GM15510 (cell line): ENCODE measurements around the gene TMEM170B.

Source experiments
- POLR2A ChIP-seq: IDR thresholded peaks from 3 replicates; pipeline ENCODE4 v1.6.1; 2011; ENCODE audit warnings: borderline replicate concordance; ENCODE audit not compliant: insufficient read length; ENCODE audit errors: extremely low read depth

The TMEM170B gene

GRCh38 chr6:11514672-11515071 is 22.9 kb upstream of the TMEM170B start:
- TF ChIP-seq POLR2A: no peak

- TF ChIP-seq POLR2A: no peak
These were observed 21.8 kb upstream of the TMEM170B start for GRCh38 chr6:11515763-11516162.

- no peak for TF ChIP-seq POLR2A
These were observed 14.5 kb upstream of the TMEM170B start for GRCh38 chr6:11522812-11523605.

DNA sequence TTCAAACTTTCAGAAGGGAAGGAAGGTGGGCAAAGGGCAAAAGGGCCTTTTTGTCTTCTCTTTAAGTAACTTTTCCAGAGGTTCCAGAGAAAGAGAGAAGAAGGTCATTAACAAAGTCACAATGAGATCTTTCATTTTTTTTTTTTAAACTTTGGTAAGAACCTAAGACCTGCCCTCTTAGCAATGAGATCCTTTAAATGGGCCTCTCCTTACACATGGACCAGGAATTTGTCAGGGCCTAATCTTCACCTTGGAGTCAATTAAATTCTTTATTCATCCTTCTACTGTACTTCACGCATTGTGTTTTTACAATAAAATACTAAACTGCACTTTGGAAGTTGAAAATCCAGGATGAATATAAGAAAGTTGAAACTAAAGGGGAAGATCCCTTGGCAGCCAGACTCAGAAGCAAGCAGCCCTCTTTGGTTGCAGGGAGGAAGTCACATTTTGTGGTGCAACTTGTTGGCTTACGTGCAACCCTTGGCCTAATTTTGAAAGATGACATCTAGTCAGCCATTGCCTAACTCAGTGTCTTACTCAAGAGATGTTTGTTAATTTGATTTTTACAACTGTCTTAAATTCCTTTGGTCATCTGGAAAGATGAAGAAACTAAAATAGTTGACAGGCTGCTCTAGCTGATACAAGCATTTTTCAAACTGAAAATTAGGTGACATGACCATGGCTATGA is 11.9 kb upstream of the TMEM170B start:
- TF ChIP-seq POLR2A: no peak

GRCh38 chr6:11526156-11526505 is 11.4 kb upstream of the TMEM170B start:
- TF ChIP-seq POLR2A: no peak

DNA sequence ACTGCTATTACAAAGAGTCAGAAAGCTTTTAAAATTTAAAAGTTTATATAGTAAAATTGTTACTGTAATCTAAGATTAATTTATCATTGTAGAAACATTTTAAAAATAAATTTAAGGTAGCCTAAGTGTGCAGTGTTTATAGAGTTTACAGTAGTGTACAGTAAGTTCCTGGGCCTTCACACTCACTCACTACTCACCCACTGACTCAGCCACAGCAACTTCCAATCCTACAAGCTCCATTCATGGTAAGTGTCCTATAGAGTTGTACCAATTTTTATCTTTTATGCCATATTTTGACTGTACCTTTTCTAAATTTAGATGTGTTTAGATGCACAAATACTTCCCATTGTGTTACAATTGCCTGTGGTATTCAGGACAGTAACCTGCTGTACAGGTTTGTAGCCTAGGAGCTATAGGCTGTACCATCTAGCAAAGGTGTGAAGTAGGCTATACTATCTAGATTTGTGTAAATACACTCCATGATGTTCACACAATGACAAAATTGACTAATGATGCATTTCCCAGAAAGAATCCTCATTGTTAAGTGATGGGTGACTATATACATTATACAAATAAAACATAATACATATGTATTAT is 10.2 kb upstream of the TMEM170B start:
- no peak for TF ChIP-seq POLR2A

- TF ChIP-seq POLR2A: no peak
These were observed 8.6 kb upstream of the TMEM170B start for GRCh38 chr6:11528996-11529395.

DNA sequence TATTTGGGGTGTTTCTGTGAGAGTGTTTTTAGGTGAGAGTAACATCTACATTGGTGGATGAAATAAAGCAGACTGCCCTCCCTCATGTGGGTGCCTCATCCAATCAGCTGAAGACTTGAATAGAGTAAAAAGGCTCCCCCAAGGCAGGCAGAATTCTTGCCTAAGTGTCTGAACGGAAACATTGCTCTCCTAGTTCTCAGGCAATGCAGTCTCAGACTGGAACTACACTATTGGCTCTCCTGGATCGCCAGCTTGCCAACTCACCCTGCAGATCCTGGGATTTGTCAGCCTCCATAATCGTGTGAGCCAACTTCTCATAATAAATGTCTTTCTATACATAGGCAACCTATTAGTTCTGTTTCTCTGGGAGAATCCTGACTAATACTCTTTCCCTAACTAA is 5.5 kb upstream of the TMEM170B start:
- no peak for TF ChIP-seq POLR2A

- no peak for TF ChIP-seq POLR2A
These were observed 3.0 kb upstream of the TMEM170B start for GRCh38 chr6:11534561-11534960.

DNA sequence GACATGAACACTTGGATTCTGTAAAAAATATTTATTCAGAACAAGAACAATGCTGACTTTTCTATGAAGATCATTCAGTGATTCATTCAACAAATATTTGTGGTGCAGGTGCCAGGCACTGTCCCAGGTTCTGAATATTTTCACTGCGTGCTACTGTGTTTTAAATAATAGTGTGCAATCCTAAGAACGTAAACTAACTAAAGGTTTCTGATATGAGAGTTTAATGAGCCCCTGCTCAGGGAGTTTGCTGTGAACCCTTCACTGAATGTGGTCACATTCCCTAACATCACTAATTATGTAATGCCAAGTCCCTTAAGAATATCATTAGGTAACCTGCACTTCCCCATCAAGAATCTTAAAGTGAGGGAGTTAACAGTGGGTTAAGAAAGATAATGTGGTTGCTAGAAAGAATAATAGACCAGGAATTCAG is 1.7 kb upstream of the TMEM170B start:
- TF ChIP-seq POLR2A: no peak

DNA sequence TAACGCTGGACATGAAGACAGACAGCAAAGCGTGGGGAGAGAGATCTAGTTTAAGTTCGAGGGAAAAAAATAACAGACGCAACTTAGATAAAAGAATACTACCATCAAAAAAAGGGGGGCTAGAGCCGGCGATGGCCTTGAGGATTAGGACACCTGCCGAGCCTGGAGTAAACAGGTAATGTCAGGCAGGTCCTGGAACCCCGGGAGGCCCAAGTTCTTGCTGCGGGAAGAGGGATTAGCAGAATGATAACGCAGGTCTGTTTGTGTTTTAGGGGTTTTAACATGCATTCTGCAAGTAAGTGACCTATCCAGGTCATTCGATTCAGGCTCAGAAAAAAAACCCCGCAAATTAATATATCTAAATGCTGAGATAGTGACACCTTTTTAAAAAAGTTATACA is 754 bp upstream of the TMEM170B start:
- TF ChIP-seq POLR2A: no peak

- TF ChIP-seq POLR2A: no peak
These were observed 686 bp downstream of the TMEM170B start for GRCh38 chr6:11538052-11538818.

DNA sequence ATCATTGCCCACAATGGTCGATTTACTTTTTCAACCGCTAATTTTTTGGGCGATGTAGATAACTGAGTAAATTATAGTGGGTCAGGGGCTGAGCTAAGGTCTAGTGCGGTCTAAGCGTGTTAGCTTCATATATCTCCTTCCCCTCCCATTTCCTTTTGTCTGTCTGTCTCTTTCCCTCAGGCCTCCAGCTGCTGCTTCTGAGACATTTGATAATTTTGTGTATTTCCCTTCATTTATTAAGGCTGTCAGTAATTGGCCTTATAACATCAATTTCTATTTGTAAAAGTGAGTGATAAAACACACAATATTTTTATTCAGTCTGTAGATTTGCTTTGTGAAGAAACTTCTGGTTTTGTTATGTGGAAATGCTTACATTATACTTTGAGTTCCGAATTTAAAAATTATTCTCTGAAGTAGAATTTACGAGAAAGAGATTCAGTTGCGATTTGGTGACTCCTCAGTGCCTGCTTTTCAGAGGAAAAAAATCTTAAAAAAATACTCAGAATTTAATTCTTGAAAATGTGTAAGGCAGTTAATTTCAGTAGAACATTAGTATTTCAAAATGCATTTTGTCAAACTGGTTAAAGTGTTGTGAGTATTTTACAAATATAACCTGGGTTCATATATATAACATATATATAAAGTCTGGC is 1.4 kb downstream of the TMEM170B start:
- no peak for TF ChIP-seq POLR2A

- no peak for TF ChIP-seq POLR2A
These were observed 5.3 kb downstream of the TMEM170B start for GRCh38 chr6:11542863-11543262.
